Prostate gland (tissue), 2 donors: ENCODE results near the gene ANKRD55.

ENCODE experiments used
- CTCF ChIP-seq, 4 experiments: fragments of 200-600 bp in 2 of 4; fragments of 450-650 bp in 2 of 4; sonication (generic) in 2 of 4; IDR thresholded peaks; 1 replicate in 3 of 4; 2 replicates in 1 of 4; pipeline ENCODE4 v1.5.1; 2016 to 2019; ENCODE audit warnings: antibody characterized with exemption in 4 of 4, mild to moderate bottlenecking in 2 of 4, moderate library complexity in 2 of 4
- POLR2A ChIP-seq: fragments of 450-650 bp; IDR thresholded peaks from one replicate; pipeline ENCODE4 v1.6.1; 2016; ENCODE audit warnings: antibody characterized with exemption, mild to moderate bottlenecking

GRCh38 chr5:56279291-56279690 is 46.2 kb upstream of the ANKRD55 start:
- no peak for TF ChIP-seq CTCF (IDR thresholded peaks at IDR 0.05)
- TF ChIP-seq POLR2A: no peak
